ENCODE measurements around the gene PON1. TPM values are rescaled to one million over a fixed set of nuclear protein-coding genes. Genes with fewer than 3 reads are reported as not detected.

The PON1 gene
- total and polyA plus RNA-seq, 2 experiments from 2014 or later: 0.69 to 1.2 TPM

- Histone ChIP-seq H3K4me2 (no peak overlapping the region), H3K4me1 (ENCODE audit: insufficient read depth) (no peaks in the 10 kb centered on the region; the same call in 1 of the 2 replicates), H2AFZ (no peak overlapping the region), H3F3A (replicated peaks; ENCODE audit: low read depth) (no peaks in the 10 kb centered on the region), H3K36me3 (ENCODE audit: insufficient read depth) (no peaks in the 10 kb centered on the region), H3K27ac (ENCODE audit: low read depth) (no peak overlapping the region), H3K4me3 (no peak overlapping the region), H3K9me2 (ENCODE audit: insufficient read depth) (0 out of 2 replicates have a peak, but pooled peaks cover 4% of the 10 kb centered on the region), H3K79me2 (replicated peaks; ENCODE audit: insufficient read depth) (no peaks in the 10 kb centered on the region), H3K27me3 (ENCODE audit: insufficient read depth) (peaks cover 9% of the 10 kb centered on the region; the same call in 1 of the 2 replicates), H4K20me1 (replicated peaks; ENCODE audit: insufficient read depth) (no peaks in the 10 kb centered on the region)
- Mint-ChIP-seq H3K9me3 (no peaks in the 10 kb centered on the region; the same call in 2 of the 3 replicates), H3K4me1 (peaks cover 2% of the 10 kb centered on the region), H3K4me3 (no peak overlapping the region), H3K27ac (no peak overlapping the region), H3K27me3 (ENCODE audit: insufficient read depth, low read depth, poor library complexity) (peaks cover 3% of the 10 kb centered on the region), H3K36me3 (ENCODE audit: low read depth) (no peaks in the 10 kb centered on the region)
- TF ChIP-seq EZH2phosphoT487 (IDR thresholded peaks at IDR 0.05; ENCODE audit: unreplicated experiment) (no peak), ZNF331 (CRISPR knock-in tag; IDR thresholded peaks at IDR 0.05; ENCODE audit: low read depth) (no peak), ZNF114 (CRISPR knock-in tag; IDR thresholded peaks at IDR 0.05) (no peak), CREB1 (CRISPR knock-in tag; IDR thresholded peaks at IDR 0.05; ENCODE audit: low read depth) (no peak), STAT1 (IDR thresholded peaks at IDR 0.05; ENCODE audit: unreplicated experiment) (no peak), POLR2AphosphoS5 (IDR thresholded peaks at IDR 0.05; ENCODE audit: low read depth) (no peak), REST (IDR thresholded peaks at IDR 0.05; ENCODE audit: unreplicated experiment) (no peak), ZNF462 (CRISPR knock-in tag; IDR thresholded peaks at IDR 0.05) (no peak), JUNB (IDR thresholded peaks at IDR 0.05; ENCODE audit: unreplicated experiment) (no peak)
- TF ChIP-seq, protein P1, sequence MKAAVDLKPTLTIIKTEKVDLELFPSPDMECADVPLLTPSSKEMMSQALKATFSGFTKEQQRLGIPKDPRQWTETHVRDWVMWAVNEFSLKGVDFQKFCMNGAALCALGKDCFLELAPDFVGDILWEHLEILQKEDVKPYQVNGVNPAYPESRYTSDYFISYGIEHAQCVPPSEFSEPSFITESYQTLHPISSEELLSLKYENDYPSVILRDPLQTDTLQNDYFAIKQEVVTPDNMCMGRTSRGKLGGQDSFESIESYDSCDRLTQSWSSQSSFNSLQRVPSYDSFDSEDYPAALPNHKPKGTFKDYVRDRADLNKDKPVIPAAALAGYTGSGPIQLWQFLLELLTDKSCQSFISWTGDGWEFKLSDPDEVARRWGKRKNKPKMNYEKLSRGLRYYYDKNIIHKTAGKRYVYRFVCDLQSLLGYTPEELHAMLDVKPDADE (IDR thresholded peaks at IDR 0.05): no peak
- TF ChIP-seq, protein P2, sequence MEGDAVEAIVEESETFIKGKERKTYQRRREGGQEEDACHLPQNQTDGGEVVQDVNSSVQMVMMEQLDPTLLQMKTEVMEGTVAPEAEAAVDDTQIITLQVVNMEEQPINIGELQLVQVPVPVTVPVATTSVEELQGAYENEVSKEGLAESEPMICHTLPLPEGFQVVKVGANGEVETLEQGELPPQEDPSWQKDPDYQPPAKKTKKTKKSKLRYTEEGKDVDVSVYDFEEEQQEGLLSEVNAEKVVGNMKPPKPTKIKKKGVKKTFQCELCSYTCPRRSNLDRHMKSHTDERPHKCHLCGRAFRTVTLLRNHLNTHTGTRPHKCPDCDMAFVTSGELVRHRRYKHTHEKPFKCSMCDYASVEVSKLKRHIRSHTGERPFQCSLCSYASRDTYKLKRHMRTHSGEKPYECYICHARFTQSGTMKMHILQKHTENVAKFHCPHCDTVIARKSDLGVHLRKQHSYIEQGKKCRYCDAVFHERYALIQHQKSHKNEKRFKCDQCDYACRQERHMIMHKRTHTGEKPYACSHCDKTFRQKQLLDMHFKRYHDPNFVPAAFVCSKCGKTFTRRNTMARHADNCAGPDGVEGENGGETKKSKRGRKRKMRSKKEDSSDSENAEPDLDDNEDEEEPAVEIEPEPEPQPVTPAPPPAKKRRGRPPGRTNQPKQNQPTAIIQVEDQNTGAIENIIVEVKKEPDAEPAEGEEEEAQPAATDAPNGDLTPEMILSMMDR (conservative IDR thresholded peaks at IDR 0.05; ENCODE audit: low read depth in 2 of 2): no peak
- no peak for DNase-seq (ENCODE audit: low spot score)
- no peak for ATAC-seq
These were observed 1.5 kb downstream of the PON1 start for GRCh38 chr7:95322854-95323253.
